Neuron (in vitro differentiated cells): ENCODE measurements around the gene HOXD8.

Experiments used
- H2AFZ ChIP-seq: one replicate; pipeline ENCODE4 v1.6.1; 2013; ENCODE audit warnings: low read depth, mild to moderate bottlenecking, inconsistent platforms, low read length, moderate library complexity
- H3K27me3 ChIP-seq: one replicate; pipeline ENCODE4 v1.6.1; 2013; ENCODE audit warnings: low read length; ENCODE audit not compliant: insufficient read depth
- H3K36me3 ChIP-seq: one replicate; pipeline ENCODE4 v1.6.1; 2013; ENCODE audit warnings: low read length; ENCODE audit not compliant: insufficient read depth
- H3K4me1 ChIP-seq: one replicate; pipeline ENCODE4 v1.6.1; 2013; ENCODE audit warnings: low read length; ENCODE audit not compliant: insufficient read depth
- H3K4me3 ChIP-seq: 2 replicates; pipeline ENCODE4 v1.5.1; 2013; ENCODE audit warnings: mild to moderate bottlenecking, low read length, moderate library complexity
- H3K9me3 ChIP-seq: one replicate; pipeline ENCODE4 v1.6.1; 2013; ENCODE audit warnings: low read length

The HOXD8 gene

GRCh38 chr2:176175709-176176607 is 46.5 kb downstream of the HOXD8 start:
- H3K27me3 ChIP-seq = peaks cover 99% of the 10 kb centered on the region
- no peak overlapping the region for H3K4me3 ChIP-seq
- peaks cover 3% of the 10 kb centered on the region for H3K4me1 ChIP-seq
- H3K36me3 ChIP-seq = no peaks in the 10 kb centered on the region
- H2AFZ ChIP-seq = no peak overlapping the region
- H3K9me3 ChIP-seq = no peaks in the 10 kb centered on the region

GRCh38 chr2:176177580-176178037 is 48.1 kb downstream of the HOXD8 start:
- Histone ChIP-seq H3K4me1 (peaks cover 3% of the 10 kb centered on the region), H3K36me3 (no peaks in the 10 kb centered on the region), H2AFZ (no peak overlapping the region), H3K4me3 (no peak overlapping the region), H3K9me3 (no peaks in the 10 kb centered on the region), H3K27me3 (peaks cover 93% of the 10 kb centered on the region)

- Histone ChIP-seq H2AFZ (no peak overlapping the region), H3K36me3 (no peaks in the 10 kb centered on the region), H3K4me1 (peaks cover 3% of the 10 kb centered on the region), H3K9me3 (no peaks in the 10 kb centered on the region), H3K27me3 (peaks cover 93% of the 10 kb centered on the region), H3K4me3 (no peak overlapping the region)
These were observed 48.7 kb downstream of the HOXD8 start for GRCh38 chr2:176178038-176178756.

- Histone ChIP-seq H3K36me3 (no peaks in the 10 kb centered on the region), H3K27me3 (peaks cover 91% of the 10 kb centered on the region), H3K4me1 (peaks cover 3% of the 10 kb centered on the region), H3K4me3 (no peak overlapping the region), H2AFZ (no peak overlapping the region), H3K9me3 (no peaks in the 10 kb centered on the region)
These were observed 49.3 kb downstream of the HOXD8 start for GRCh38 chr2:176178757-176179295.

- Histone ChIP-seq H3K9me3 (no peaks in the 10 kb centered on the region), H3K4me1 (no peaks in the 10 kb centered on the region), H3K36me3 (no peaks in the 10 kb centered on the region), H2AFZ (no peak overlapping the region), H3K4me3 (no peak overlapping the region), H3K27me3 (peaks cover 84% of the 10 kb centered on the region)
These were observed 52.0 kb downstream of the HOXD8 start for GRCh38 chr2:176181551-176181950.
